Activated CD4-positive, alpha-beta T cell treated with anti-CD3 and anti-CD28 coated beads, Interleukin-2, Interleukin-4, amounts not matched to agents 100 ng/mL and 50 ng/mL, durations not matched to agents 16 hours and 8 hours (primary cell): ENCODE measurements around the gene SPIB.
A peak's percentile ranks its signal among the peaks of the same experiment; 100 is the strongest.

Experiments used
- DNase-seq: peaks from one replicate; pipeline ENCODE4 v3.0.0-alpha.2; 2020; ENCODE audit warnings: low spot score

SPIB gene

GRCh38 chr19:50444059-50444458, 25.3 kb downstream of the SPIB start:
- no peak for DNase-seq

GRCh38 chr19:50447053-50447452, 28.3 kb downstream of the SPIB start:
- no peak for DNase-seq

- no peak for DNase-seq
Measured at GRCh38 chr19:50447750-50448149, 29.0 kb downstream of the SPIB start.

DNA sequence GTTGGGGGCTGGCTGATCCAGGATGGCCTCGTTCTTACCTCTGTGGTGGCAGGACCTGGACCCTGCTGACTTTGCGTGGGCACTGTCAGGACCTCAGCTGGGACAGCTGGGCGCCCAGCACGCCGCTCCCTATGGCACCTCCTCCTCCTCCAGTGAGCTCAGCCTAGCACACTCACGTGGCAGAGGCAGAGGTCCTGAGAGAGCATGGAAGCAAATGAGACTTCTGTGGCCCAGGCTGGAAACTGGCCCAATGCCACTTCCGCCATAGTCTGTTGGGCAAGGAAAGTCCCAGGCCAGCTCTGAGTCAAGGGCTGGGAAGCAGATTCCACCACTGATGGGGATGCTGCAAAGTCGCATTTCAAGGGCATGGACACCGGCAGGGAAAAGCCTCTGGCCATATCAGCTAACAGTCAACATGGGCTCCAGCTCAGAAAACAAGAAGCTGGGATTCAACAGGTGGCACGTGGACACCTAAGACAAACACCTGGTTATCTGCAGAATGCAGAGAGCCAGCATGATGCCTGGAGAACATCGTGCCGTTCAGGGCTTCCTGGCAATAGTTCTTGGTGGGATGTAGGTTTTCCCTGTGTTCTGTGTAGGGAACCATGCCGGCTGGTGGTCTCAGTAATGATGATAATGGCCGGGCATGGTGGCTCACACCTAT, 30.6 kb downstream of the SPIB start:
- no peak for DNase-seq

- no peak for DNase-seq
Measured at GRCh38 chr19:50450369-50451222, 31.9 kb downstream of the SPIB start.

- no peak for DNase-seq
Measured at GRCh38 chr19:50451223-50451534, 32.4 kb downstream of the SPIB start.

- no peak for DNase-seq
Measured at GRCh38 chr19:50453243-50453642, 34.5 kb downstream of the SPIB start.

- DNase-seq = no peak
Measured at GRCh38 chr19:50455992-50456391, 37.3 kb downstream of the SPIB start.

GRCh38 chr19:50457300-50457699, 38.6 kb downstream of the SPIB start:
- DNase-seq = no peak

- DNase-seq = no peak
Measured at GRCh38 chr19:50458396-50459066, 39.8 kb downstream of the SPIB start.

GRCh38 chr19:50459067-50459456, 40.3 kb downstream of the SPIB start:
- DNase-seq = no peak

DNA sequence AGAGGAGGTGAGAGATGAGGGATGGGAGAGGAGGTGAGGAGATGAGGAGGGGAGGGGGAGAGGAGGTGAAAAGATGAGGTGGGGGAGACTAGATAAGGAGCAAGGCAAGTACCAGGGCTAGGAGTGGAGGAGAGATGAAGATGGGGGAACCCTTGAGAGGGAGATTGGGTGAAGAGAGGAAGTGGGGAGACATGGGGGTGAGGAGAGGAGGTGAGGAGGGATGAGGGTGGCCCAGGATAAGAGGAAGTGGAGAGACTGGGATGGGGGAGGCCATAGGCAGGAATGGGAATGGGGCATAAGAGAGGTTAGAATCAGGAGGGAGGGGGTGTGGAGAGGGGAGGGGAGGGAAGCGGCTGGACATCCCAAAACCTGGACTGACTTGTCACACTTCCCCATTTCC, 40.9 kb downstream of the SPIB start:
- no peak for DNase-seq

- DNase-seq = peak; percentile 64
Measured at GRCh38 chr19:50460161-50460765, 41.5 kb downstream of the SPIB start.

- DNase-seq = peak; percentile 73
Measured at GRCh38 chr19:50461066-50461875, 42.5 kb downstream of the SPIB start.

DNA sequence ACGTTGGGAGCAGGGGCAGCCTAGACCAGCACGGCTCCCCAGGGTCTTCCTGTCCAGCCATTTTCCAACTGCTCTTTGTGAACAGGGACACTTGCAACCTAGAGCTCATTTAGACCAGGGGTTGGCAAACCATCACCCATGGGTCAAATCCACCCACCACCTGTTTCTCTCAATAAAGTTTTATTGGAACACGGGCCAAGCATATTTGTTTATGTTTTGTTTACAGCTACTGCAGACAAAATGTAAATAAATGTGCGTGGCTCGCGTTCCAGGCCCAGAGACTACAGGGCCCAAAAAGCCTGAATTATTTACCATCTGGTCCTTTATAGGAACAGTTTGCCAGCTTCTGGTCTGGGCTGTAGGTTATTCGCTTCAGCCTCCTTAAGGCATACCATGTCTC, 44.2 kb downstream of the SPIB start:
- DNase-seq = no peak

DNA sequence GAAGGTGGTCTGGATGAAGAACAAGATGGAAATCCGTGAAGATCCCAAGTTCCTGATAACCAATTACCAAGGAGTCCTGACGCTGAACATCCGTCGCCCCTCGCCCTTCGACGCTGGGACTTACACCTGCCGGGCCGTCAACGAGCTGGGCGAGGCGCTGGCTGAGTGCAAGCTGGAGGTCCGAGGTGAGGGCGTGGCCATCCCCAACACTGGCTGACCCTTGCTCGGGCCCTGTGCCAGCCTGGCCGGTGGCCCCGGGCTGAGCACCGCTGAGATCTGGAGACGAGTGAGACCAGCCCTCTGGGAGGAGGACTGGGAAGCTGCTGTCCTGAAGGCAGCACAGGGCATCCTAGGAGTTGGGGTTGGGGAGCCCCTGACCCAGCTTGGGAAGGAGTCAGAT, 45.6 kb downstream of the SPIB start:
- DNase-seq = no peak

- DNase-seq = no peak
Measured at GRCh38 chr19:50465000-50465399, 46.3 kb downstream of the SPIB start.

- DNase-seq = no peak
Measured at GRCh38 chr19:50465986-50466705, 47.4 kb downstream of the SPIB start.

- DNase-seq = no peak
Measured at GRCh38 chr19:50466706-50467039, 47.9 kb downstream of the SPIB start.

GRCh38 chr19:50467566-50467965, 48.8 kb downstream of the SPIB start:
- DNase-seq = no peak

DNA sequence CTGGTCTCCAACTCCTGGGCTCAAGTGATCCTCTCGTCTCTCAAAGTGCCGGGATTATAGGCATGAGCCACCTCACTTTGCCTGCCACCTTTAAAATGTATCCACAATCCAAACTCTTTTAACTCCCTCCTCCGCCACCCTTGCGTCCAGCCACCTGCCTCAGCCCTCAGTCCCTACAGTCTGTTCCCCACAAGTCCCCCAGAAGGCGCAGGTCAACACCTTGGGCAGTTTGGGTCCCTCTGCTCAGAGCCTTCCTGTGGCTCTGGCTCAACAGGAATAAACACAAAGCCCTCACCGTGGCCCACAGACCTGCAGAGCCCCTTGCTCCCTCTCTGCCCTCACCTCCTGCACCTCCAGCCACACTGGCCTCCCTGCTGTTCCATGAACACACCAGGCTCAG, 50.1 kb downstream of the SPIB start:
- no peak for DNase-seq
